H1 (cell line): ENCODE data around the gene TBC1D19. TPM values are rescaled to one million over a fixed set of nuclear protein-coding genes. Genes with fewer than 3 reads are reported as not detected.

ENCODE experiments used
- CTCF ChIA-PET: fragments of 300-600 bp; sonication (Branson Sonifier 250); formaldehyde crosslinking; loops from one replicate; lab custom pipeline; 2021; ENCODE audit not compliant: partially characterized antibody; lab: Charles Lee
- POLR2A ChIA-PET: fragments of 300-600 bp; sonication (Branson Sonifier 250); formaldehyde crosslinking; loops from one replicate; lab custom pipeline; 2021; ENCODE audit warnings: inconsistent platforms; ENCODE audit not compliant: partially characterized antibody; lab: Charles Lee
- DNase-seq, 2 experiments: peaks; one replicate each; pipeline versions ENCODE4 v3.0.0 to v3.0.0-alpha.2; 2010 to 2022; ENCODE audit warnings: low spot score in 2 of 2, low read depth in 1 of 2, mixed read lengths in 1 of 2
- FAIRE-seq: peaks from 2 replicates; lab custom pipeline; 2011; peaks lifted over from hg19 to GRCh38; lab: Jason Lieb, UNC
- H2AFZ ChIP-seq: 2 replicates; pipeline ENCODE4 v1.8.1; 2012; ENCODE audit warnings: low read length, inconsistent platforms
- H2AK5ac ChIP-seq: 2 replicates; pipeline ENCODE4 v1.6.1; 2013; ENCODE audit warnings: low read depth, low read length
- H2BK120ac ChIP-seq: replicated peaks from 2 replicates; pipeline ENCODE3; 2013; ENCODE audit warnings: low read depth, low read length, inconsistent platforms
- H2BK12ac ChIP-seq: 2 replicates; pipeline ENCODE4 v1.6.1; 2013; ENCODE audit warnings: low read depth, low read length
- H2BK15ac ChIP-seq: 2 replicates; pipeline ENCODE4 v1.6.1; 2013; ENCODE audit warnings: low read length
- H2BK20ac ChIP-seq: 2 replicates; pipeline ENCODE4 v1.6.1; 2013; ENCODE audit warnings: low read length
- H2BK5ac ChIP-seq: 2 replicates; pipeline ENCODE4 v1.6.1; 2013; ENCODE audit warnings: low read depth, low read length
- H3K14ac ChIP-seq: 2 replicates; pipeline ENCODE4 v1.6.1; 2013; ENCODE audit warnings: inconsistent platforms; ENCODE audit not compliant: insufficient read length
- H3K18ac ChIP-seq: 2 replicates; pipeline ENCODE4 v1.6.1; 2013; ENCODE audit warnings: low read length; ENCODE audit errors: extremely low read depth
- H3K23ac ChIP-seq: 2 replicates; pipeline ENCODE4 v1.6.1; 2013; ENCODE audit warnings: inconsistent platforms; ENCODE audit not compliant: insufficient read length
- H3K23me2 ChIP-seq: 2 replicates; pipeline ENCODE4 v1.6.1; 2013; ENCODE audit warnings: low read depth, low read length
- H3K27ac ChIP-seq: 2 replicates; pipeline ENCODE4 v1.6.1; 2011; ENCODE audit warnings: low read depth, low read length, inconsistent platforms
- H3K27me3 ChIP-seq, 4 experiments: replicated peaks in 1 of 4; 1 replicate in 1 of 4; 2 replicates in 3 of 4; pipeline versions ENCODE4 v1.6.1 to v1.8.1; 2011 to 2013; ENCODE audit warnings: low read length in 3 of 4, mild to moderate bottlenecking in 3 of 4, inconsistent platforms in 2 of 4, mixed read lengths in 2 of 4, moderate library complexity in 1 of 4; ENCODE audit not compliant: control insufficient read depth in 3 of 4, insufficient read depth in 3 of 4; ENCODE audit errors: extremely low read depth in 1 of 4
- H3K36me3 ChIP-seq, 4 experiments: 2 replicates each; pipeline versions ENCODE4 v1.6.1 to v1.8.1; 2011 to 2013; ENCODE audit warnings: mild to moderate bottlenecking in 4 of 4, low read length in 3 of 4, moderate library complexity in 2 of 4, control low read depth in 1 of 4, inconsistent platforms in 1 of 4; ENCODE audit not compliant: insufficient read depth in 4 of 4, control insufficient read depth in 2 of 4
- H3K4ac ChIP-seq: replicated peaks from 2 replicates; pipeline ENCODE3; 2013; ENCODE audit warnings: low read length, low read depth, mixed read lengths, inconsistent platforms; ENCODE audit not compliant: insufficient read length
- H3K4me1 ChIP-seq, 4 experiments: replicated peaks in 1 of 4; 1 replicate in 1 of 4; 2 replicates in 3 of 4; pipeline versions ENCODE4 v1.6.1 to v1.8.1; 2011 to 2013; ENCODE audit warnings: low read length in 3 of 4, inconsistent platforms in 2 of 4, mixed read lengths in 1 of 4; ENCODE audit not compliant: insufficient read depth in 4 of 4, control insufficient read depth in 3 of 4
- H3K4me2 ChIP-seq, 2 experiments: 2 replicates each; pipeline versions ENCODE4 v1.6.1 to v1.8.1; 2011 to 2013; ENCODE audit warnings: low read depth in 2 of 2, low read length in 2 of 2, control low read depth in 1 of 2, inconsistent platforms in 1 of 2, mild to moderate bottlenecking in 1 of 2; ENCODE audit not compliant: insufficient read depth in 1 of 2
- H3K4me3 ChIP-seq, 4 experiments: fragments of 200-600, 300-600 bp in 1 of 4; sonication (generic), shearing (Covaris generic), sonication (Bioruptor Twin) in 1 of 4; 2 replicates each; pipeline versions ENCODE4 v1.5.1 to v1.8.1; 2011 to 2016; ENCODE audit warnings: low read length in 4 of 4, low read depth in 3 of 4, control low read depth in 2 of 4, inconsistent platforms in 2 of 4, mild to moderate bottlenecking in 2 of 4, mixed read lengths in 1 of 4, moderate library complexity in 1 of 4; ENCODE audit not compliant: insufficient read depth in 2 of 4; ENCODE audit errors: extremely low read depth in 1 of 4
- H3K56ac ChIP-seq: replicated peaks from 2 replicates; pipeline ENCODE3; 2013; ENCODE audit warnings: low read depth, mild to moderate bottlenecking, mixed read lengths, low read length, inconsistent platforms; ENCODE audit not compliant: insufficient read length
- H3K79me1 ChIP-seq: 2 replicates; pipeline ENCODE4 v1.6.1; 2013; ENCODE audit warnings: low read depth, low read length, control low read depth
- H3K79me2 ChIP-seq, 2 experiments: 2 replicates each; pipeline versions ENCODE4 v1.6.1 to v1.8.1; 2012 to 2013; ENCODE audit warnings: low read length in 2 of 2, mild to moderate bottlenecking in 2 of 2, inconsistent platforms in 1 of 2; ENCODE audit not compliant: insufficient read depth in 2 of 2, control insufficient read depth in 1 of 2
- H3K9ac ChIP-seq, 4 experiments: replicated peaks in 1 of 4; 1 replicate in 1 of 4; 2 replicates in 3 of 4; pipeline versions ENCODE4 v1.6.1 to v1.8.1; 2011 to 2013; ENCODE audit warnings: low read depth in 3 of 4, low read length in 3 of 4, control low read depth in 2 of 4, mild to moderate bottlenecking in 2 of 4, moderate library complexity in 2 of 4, inconsistent platforms in 1 of 4; ENCODE audit errors: extremely low read depth in 1 of 4
- H3K9me3 ChIP-seq, 2 experiments: 2 replicates each; pipeline versions ENCODE4 v1.6.1 to v1.8.1; 2012 to 2013; ENCODE audit warnings: mild to moderate bottlenecking in 2 of 2, moderate library complexity in 2 of 2, control low read depth in 1 of 2, inconsistent platforms in 1 of 2, low read depth in 1 of 2, low read length in 1 of 2, mixed read lengths in 1 of 2; ENCODE audit not compliant: insufficient read depth in 2 of 2
- H4K20me1 ChIP-seq, 2 experiments: replicated peaks in 1 of 2; 2 replicates each; pipeline versions ENCODE3 to v1.8.1; 2011 to 2013; ENCODE audit warnings: inconsistent platforms in 2 of 2, low read length in 2 of 2, mild to moderate bottlenecking in 1 of 2; ENCODE audit not compliant: insufficient read depth in 2 of 2, control insufficient read depth in 1 of 2
- H4K5ac ChIP-seq: 2 replicates; pipeline ENCODE4 v1.6.1; 2013; ENCODE audit warnings: low read length, low read depth, mixed read lengths, inconsistent platforms; ENCODE audit not compliant: insufficient read length
- H4K8ac ChIP-seq: 2 replicates; pipeline ENCODE4 v1.8.0; 2013; ENCODE audit warnings: mild to moderate bottlenecking, moderate library complexity, low read length, inconsistent platforms; ENCODE audit not compliant: insufficient read depth; ENCODE audit errors: extremely low read depth
- H4K91ac ChIP-seq: replicated peaks from 2 replicates; pipeline ENCODE3; 2013; ENCODE audit warnings: low read length, mixed read lengths, inconsistent platforms; ENCODE audit not compliant: insufficient read length
- CBX5 ChIP-seq: fragments of 300-800, 300-1000 bp; sonication (generic); IDR thresholded peaks from 2 replicates; pipeline ENCODE4 v1.7.1; 2016; ENCODE audit warnings: antibody characterized with exemption, low read length, low read depth
- CHD2 ChIP-seq: IDR thresholded peaks from 2 replicates; pipeline ENCODE4 v1.6.1; 2012; ENCODE audit warnings: low read length, improper control_type of control experiment
- CREB1 ChIP-seq: IDR thresholded peaks from 2 replicates; pipeline ENCODE4 v1.6.1; 2012; ENCODE audit warnings: inconsistent platforms
- KDM5A ChIP-seq: fragments of 200-600 bp; IDR thresholded peaks from 2 replicates; pipeline ENCODE4 v1.7.1; 2012; ENCODE audit warnings: mild to moderate bottlenecking, low read length, inconsistent platforms, mixed read lengths
- MAX ChIP-seq: IDR thresholded peaks from 2 replicates; pipeline ENCODE4 v1.6.1; 2012; ENCODE audit warnings: inconsistent platforms
- NANOG ChIP-seq: IDR thresholded peaks from 2 replicates; pipeline ENCODE4 v1.6.1; 2011; ENCODE audit warnings: low read length, low read depth, mild to moderate bottlenecking, inconsistent platforms; ENCODE audit not compliant: insufficient read depth, poor library complexity, severe bottlenecking
- RAD21 ChIP-seq, 2 experiments: IDR thresholded peaks in 1 of 2; conservative IDR thresholded peaks in 1 of 2; 2 replicates each; pipeline ENCODE4 v1.6.1; 2011; ENCODE audit warnings: low read depth in 2 of 2, low read length in 2 of 2, improper control_type of control experiment in 1 of 2, inconsistent platforms in 1 of 2, mild to moderate bottlenecking in 1 of 2, moderate library complexity in 1 of 2
- RFX5 ChIP-seq: IDR thresholded peaks from 2 replicates; pipeline ENCODE4 v1.6.1; 2011; ENCODE audit warnings: low read depth, low read length, improper control_type of control experiment, borderline replicate concordance
- WGBS, 2 experiments: shearing (Covaris generic) in 1 of 2; methylation state at CpG; one replicate each; pipeline versions ENCODE4 v1.1.6 to v1.1.7; 2013 to 2015; ENCODE audit warnings: low lambda C conversion rate in 2 of 2, mixed read lengths in 2 of 2, inconsistent platforms in 1 of 2, low coverage in 1 of 2, missing lambda C conversion rate in 1 of 2; ENCODE audit not compliant: insufficient replicate concordance in 2 of 2, insufficient coverage in 1 of 2, insufficient read length in 1 of 2; ENCODE audit errors: extremely low coverage in 1 of 2, missing lambda C conversion rate in 1 of 2; 5-methylcytosine and 5-hydroxymethylcytosine counted together
- polyA plus RNA-seq, 7 experiments: library from polyadenylated mRNA; depleted of rRNA in 3 of 7; stranded (reverse) in 5 of 7; unstranded in 2 of 7; fragments of >200 nt in 5 of 7; fragments of 200-250 nt in 2 of 7; gene quantifications; 1 replicate in 5 of 7; 2 replicates in 1 of 7; 4 replicates in 1 of 7; pipeline versions ENCODE4 v1.2.1 to v1.2.3, GENCODE V29; 2011 to 2013; ENCODE audit warnings: missing spikeins in 2 of 7, mixed read lengths in 2 of 7
- total RNA-seq: library from RNA; stranded (reverse); fragmentation: NEBNext Ultra II Directional; extraction: Animal tissue kit (Norgen Biotek cat#: 25700); gene quantifications from 2 replicates; pipeline ENCODE4 v1.2.1, GENCODE V29; 2021
- TF ChIP-seq, protein P1 (sequence below), 3 experiments: IDR thresholded peaks; 1 replicate in 2 of 3; 2 replicates in 1 of 3; pipeline versions ENCODE4 v1.5.1 to v1.6.1; 2011; ENCODE audit warnings: low read length in 3 of 3, mild to moderate bottlenecking in 3 of 3, inconsistent platforms in 2 of 3, low read depth in 1 of 3, moderate library complexity in 1 of 3; ENCODE audit not compliant: insufficient read depth in 1 of 3; ENCODE audit errors: control extremely low read depth in 1 of 3

Gene TBC1D19
- total and polyA plus RNA-seq, 2 of the 8 experiments (the other 6 are each of a cell fraction or from before 2014, with no cell fraction given), result 1.9 to 3.5 TPM

- CTCF ChIA-PET, result interaction anchor here (0.8 kb wide), 1 partner anchor 52 kb away, joined by 3 read pairs; no protein-coding TSS in a partner anchor
These were observed 201.4 kb downstream of the TBC1D19 start for GRCh38 chr4:26785312-26785711.

More at GRCh38 chr4:26785312-26785711, 201.4 kb downstream of the TBC1D19 start:
- Histone ChIP-seq H3K4me1 (peaks cover 0 to 3% (median 0%) of the 10 kb centered on the region in 4 experiments; a peak in 3 of 7 replicates), H3K14ac (no peak overlapping the region), H3K27me3 (no peaks in the 10 kb centered on the region), H4K5ac (no peak overlapping the region), H3K4me3 (no peak overlapping the region), H4K8ac (no peak overlapping the region), H2BK20ac (no peak overlapping the region), H3K36me3 (no peaks in the 10 kb centered on the region), H3K18ac (no peak overlapping the region), H3K79me1 (no peaks in the 10 kb centered on the region), H2BK120ac (no peak overlapping the region), H2AFZ (no peak overlapping the region), H3K23me2 (no peaks in the 10 kb centered on the region), H4K20me1 (no peaks in the 10 kb centered on the region), H3K56ac (peak overlapping the region; percentile 48), H3K4ac (no peak overlapping the region), H3K9ac (no peak overlapping the region), H3K4me2 (no peak overlapping the region), H3K79me2 (no peaks in the 10 kb centered on the region), H2BK12ac (no peak overlapping the region), H2BK15ac (no peak overlapping the region), H4K91ac (no peak overlapping the region), H3K27ac (no peak overlapping the region), H2AK5ac (no peak overlapping the region), H2BK5ac (no peak overlapping the region), H3K9me3 (no peaks in the 10 kb centered on the region), H3K23ac (no peak overlapping the region)
- DNase-seq, result no peak
- FAIRE-seq, result no peak
- POLR2A ChIA-PET, result no interaction called here
- TF ChIP-seq RAD21 (IDR thresholded peaks at IDR 0.05 in 1 of 2, conservative IDR thresholded peaks at IDR 0.05 in 1 of 2; ENCODE audit: low read depth in 2 of 2, low read length in 2 of 2), result no peak
- no peak for TF ChIP-seq CREB1
- no peak for TF ChIP-seq RFX5
- no peak for TF ChIP-seq KDM5A
- no peak for TF ChIP-seq CHD2
- TF ChIP-seq CBX5, result no peak
- no peak for TF ChIP-seq NANOG
- TF ChIP-seq, protein P1, sequence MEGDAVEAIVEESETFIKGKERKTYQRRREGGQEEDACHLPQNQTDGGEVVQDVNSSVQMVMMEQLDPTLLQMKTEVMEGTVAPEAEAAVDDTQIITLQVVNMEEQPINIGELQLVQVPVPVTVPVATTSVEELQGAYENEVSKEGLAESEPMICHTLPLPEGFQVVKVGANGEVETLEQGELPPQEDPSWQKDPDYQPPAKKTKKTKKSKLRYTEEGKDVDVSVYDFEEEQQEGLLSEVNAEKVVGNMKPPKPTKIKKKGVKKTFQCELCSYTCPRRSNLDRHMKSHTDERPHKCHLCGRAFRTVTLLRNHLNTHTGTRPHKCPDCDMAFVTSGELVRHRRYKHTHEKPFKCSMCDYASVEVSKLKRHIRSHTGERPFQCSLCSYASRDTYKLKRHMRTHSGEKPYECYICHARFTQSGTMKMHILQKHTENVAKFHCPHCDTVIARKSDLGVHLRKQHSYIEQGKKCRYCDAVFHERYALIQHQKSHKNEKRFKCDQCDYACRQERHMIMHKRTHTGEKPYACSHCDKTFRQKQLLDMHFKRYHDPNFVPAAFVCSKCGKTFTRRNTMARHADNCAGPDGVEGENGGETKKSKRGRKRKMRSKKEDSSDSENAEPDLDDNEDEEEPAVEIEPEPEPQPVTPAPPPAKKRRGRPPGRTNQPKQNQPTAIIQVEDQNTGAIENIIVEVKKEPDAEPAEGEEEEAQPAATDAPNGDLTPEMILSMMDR (IDR thresholded peaks at IDR 0.05; ENCODE audit: control extremely low read depth in 1 of 3, insufficient read depth in 1 of 3, low read depth in 1 of 3, low read length in 3 of 3), result no peak
- TF ChIP-seq MAX, result no peak
- 89% methylated on average over 4 of the region's 4 CpGs; no CpG with 5 or more reads in 1 of the 2 experiments for WGBS, 2 experiments
